Urothelium cell line (cell line): ENCODE measurements around the gene SLC35F6.
"Not testable (repeated sequence)": the region's sequence is repeated elsewhere in the genome, so short reads cannot be mapped to it uniquely, and the experiment has no call there.

Source experiments
- DNase-seq: peaks from one replicate; pipeline ENCODE4 v3.0.0; 2011; ENCODE audit warnings: low spot score, mixed read lengths
- FAIRE-seq: peaks from 2 replicates; lab custom pipeline; 2011; peaks lifted over from hg19 to GRCh38; lab: Jason Lieb, UNC

The SLC35F6 gene

DNA sequence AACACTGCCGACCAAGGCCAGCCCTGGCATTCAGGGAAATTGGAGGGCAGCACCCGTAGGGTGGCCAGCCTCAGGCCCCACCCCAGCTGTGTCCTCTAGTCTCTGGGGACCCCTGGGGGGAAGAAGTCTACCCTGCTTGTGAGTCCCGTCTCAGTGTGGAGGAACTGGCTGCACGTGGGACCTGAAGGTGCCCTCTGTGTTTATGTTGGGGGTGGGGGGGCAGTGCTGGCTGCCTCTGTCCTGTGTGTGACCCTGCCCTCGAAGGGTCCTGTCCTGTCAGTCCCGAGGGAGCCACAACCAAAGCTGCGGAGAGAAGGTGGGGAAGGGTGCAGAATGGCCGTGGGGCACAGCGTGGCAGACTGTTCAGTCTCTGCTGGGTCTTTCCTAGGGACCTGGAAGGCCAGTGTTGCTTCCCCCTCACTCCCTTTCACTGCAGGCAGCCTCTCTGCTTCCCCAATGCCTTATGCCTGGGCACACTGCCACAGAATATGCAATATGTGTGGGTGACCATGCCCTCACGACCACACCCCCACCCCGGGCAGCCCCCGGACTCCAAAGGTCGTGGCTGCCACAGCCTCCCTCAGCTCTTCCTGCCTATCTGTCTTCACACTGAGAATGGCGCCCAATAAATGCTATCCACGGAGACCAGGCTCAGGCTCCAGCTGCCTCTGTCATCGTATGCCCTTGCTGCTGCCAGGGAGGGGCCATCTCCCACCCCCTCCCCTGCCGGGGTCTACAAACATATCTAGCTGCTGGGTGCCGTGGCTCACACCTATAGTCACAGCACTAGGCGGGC, 33.3 kb upstream of the SLC35F6 start:
- DNase-seq (no peak), FAIRE-seq (peak; percentile 20)

DNA sequence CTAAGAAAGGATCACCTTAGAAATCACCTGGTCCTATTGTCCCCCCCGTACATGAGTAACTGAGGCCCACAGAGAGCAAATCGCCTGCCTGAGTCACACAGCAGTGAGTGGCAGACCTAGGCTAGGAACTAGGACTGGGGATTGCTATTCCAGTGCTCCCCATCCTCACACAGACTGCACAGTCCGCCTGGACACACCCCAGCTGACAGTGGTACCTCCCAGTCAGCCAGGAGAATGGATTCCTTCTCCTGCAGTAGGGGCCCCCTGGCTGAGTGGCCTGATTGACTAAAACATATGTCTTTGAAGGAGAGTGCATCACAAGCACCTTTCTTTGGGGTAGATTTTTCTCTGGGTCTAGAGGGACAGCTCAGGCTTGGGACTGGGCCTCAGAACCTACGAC, 32.4 kb upstream of the SLC35F6 start:
- FAIRE-seq, result no peak

DNA sequence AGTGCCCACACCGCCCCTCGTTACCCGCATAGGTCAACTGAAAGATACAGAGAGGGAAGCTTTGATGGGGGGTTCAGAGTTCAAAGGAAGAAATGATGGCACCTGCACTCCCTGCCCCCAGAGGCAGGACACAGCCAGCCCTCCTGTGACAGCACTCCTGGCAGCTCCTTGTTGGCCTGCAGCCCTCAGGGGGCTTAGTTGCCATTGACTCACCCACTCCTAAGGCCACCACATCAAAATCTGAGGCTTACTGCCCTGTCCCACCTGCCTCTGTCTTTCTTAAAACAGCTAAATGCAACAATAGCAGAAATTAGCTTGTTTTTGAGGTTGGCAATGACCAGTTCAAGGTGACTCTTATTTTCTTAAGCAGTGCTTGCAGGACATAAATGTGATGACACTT, 31.6 kb upstream of the SLC35F6 start:
- no peak for FAIRE-seq
- DNase-seq, result no peak

More for the DNA sequence above, 32.4 kb upstream of the SLC35F6 start:
- no peak for DNase-seq

- DNase-seq, result no peak
- no peak for FAIRE-seq
Measured at GRCh38 chr2:26733413-26733812, 30.7 kb upstream of the SLC35F6 start.

DNA sequence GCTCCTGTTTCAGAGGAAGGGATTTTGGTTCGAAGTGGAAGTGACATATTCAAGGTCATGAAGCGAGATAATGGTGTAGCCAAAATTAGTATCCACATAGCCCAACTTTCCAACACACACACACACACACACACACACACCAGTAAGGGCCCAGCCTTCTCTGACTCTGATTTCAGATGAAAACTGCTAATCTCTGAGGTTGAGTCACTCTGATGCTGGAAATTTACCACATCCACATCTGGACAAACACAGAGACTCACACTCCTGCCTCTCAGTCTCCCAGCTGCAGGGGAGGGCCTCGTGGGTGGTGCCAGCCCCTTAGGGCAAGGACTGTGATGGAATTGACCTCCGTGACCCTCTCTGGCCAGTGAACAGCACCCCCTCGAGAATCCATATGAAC, 29.0 kb upstream of the SLC35F6 start:
- FAIRE-seq (no peak), DNase-seq (peak; percentile 44)

DNA sequence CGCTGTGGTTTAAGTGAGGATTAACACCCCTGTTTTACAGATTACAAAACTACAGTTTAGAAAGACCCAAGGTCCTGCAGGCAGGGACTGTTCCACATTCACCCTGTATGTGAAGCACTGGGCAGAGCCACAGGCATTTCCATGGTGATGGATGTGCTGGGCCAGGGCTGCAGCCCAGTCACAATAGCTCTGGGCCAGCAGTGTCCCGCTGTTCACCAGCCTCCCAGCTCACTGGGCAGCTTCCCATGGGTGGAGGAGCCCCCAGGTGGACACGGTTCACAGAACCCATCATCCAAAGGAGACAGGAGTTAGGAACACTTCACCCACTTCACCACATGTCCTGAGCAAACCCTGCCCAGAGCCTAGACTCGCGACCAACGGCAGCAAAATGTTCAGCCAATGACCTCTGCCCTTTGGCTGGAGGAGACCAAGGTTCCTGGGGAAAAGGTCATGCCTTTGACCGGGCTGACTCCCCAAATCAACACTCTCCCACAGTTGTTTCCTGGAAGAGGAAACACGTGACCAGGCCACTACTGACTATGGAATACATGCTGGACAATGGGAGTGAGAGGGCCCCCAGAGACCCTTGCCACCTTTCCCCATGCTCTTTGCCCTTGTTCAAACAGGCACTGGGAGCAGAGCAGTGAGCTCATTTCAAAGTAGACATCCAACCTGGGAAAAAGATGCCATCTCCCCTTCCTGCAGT, 28.0 kb upstream of the SLC35F6 start:
- FAIRE-seq, result no peak
- DNase-seq, result no peak

DNA sequence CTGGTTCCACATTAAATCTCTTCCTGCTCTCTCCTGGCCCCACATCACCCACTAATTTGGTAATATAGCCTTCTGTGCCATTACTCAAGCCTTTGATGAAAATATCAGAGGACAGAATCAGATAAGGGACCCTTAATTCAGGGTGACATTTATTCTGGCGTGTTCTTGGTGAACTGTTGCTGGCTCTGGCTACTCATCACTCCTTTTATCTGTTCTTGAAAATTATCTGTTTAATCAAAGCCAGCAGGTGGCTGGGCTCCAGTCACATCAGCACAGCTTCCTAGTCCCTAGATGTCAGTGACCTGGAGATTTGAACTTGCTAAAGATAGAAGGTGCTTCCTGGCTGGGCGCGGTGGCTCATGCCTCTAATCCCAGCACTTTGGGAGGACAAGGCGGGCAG, 26.9 kb upstream of the SLC35F6 start:
- FAIRE-seq (no peak), DNase-seq (no peak)

GRCh38 chr2:26738481-26738880, 25.6 kb upstream of the SLC35F6 start:
- no peak for DNase-seq
- no peak for FAIRE-seq

DNA sequence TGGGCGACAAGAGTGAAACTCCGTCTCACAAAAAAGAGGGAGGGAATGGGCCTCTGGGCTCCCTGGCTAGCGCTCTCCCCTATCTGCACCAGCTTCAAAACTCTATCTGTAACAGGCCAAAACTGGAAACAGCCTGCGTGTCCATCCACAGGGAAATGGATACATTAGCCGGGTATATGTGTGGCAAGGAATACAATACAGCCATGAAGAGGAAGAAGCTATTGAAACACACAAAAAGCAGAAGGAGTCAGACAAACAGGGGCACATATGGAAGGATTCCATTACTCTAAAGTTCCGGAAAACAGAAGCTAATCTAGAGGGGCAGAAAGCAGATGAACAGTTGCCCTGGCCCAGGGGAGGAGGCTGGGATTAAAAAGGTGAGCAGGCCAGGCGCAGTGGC, 24.6 kb upstream of the SLC35F6 start:
- FAIRE-seq, result no peak
- DNase-seq, result no peak

DNA sequence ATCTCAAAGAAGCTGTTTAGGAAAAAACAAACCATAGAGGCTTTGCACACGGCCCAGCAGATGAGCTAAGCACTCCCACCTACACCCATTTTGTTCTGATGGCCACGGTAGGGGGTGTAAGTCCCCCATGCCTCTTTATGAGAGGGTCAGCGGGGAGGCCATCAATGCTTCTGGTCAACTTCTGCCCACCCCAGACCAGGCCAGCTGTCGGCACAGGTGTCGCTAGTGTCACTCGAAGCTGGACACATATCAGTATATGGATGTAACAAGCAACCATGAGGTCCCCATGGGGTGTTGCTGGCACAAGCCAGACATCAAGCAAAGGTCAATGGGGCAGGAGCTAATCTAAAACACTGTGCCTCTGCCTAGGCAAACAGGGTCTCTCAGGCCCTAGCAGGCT, 23.7 kb upstream of the SLC35F6 start:
- DNase-seq, result no peak
- FAIRE-seq, result no peak

GRCh38 chr2:26740890-26741302, 23.2 kb upstream of the SLC35F6 start:
- DNase-seq (no peak), FAIRE-seq (peak; percentile 92)

- DNase-seq (no peak), FAIRE-seq (no peak)
Measured at GRCh38 chr2:26742048-26742770, 21.9 kb upstream of the SLC35F6 start.

DNA sequence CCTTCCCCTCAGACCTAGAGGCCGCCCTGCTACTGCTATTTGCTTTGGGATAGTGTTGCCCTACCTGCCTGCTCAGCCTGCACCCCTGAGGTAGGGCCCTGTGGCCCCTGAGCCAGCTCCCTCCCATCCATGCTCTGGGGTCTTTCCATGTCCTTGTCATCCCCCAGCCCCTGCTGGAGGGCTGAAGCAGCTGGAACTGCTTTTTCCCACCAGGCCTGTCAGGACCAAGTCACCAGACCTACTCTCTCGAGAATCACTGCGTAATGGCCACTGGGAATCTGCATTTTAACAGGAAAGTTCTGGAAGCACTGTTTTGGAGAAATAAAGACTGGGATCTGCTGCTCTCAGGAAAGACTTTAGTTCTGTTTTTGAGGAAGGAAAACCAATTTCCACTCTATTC, 20.2 kb upstream of the SLC35F6 start:
- FAIRE-seq (no peak), DNase-seq (no peak)

GRCh38 chr2:26744953-26745352, 19.1 kb upstream of the SLC35F6 start:
- FAIRE-seq, result no peak

DNA sequence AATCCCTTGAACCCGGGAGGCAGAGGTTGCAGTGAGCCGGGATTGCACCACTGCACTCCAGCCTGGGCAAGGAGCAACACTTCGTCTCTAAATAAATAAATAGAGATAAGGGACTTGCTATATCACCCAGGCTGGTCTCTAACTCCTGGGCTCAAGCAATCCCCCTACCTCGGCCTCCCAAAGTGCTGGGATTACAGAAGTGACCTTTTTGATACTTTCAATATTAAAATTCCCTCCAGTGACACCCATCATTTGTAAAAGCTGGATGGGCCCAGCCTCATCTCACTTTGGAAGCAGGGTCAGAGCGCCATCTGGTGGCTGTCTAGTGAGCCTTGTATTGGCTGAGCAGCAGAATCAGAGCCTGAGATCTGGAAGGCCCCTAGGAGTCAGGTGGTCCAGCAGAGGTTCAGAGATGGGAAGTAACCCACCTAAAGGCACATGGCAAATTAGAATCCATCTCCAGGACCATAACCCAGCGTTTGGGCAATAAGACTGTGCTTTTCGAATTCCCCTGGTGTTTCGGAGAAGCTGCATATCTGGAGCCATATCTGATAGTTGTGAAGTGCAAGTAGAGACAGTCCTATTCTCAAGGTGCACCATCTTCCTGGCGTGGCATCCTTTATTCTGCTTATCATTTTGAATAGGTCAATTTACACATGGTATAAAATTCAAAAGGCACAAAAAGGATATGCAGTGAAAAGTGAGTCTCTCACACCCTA, 18.3 kb upstream of the SLC35F6 start:
- FAIRE-seq (no peak), DNase-seq (peak; percentile 81)

More at GRCh38 chr2:26744953-26745352, 19.1 kb upstream of the SLC35F6 start:
- DNase-seq, result no peak

DNA sequence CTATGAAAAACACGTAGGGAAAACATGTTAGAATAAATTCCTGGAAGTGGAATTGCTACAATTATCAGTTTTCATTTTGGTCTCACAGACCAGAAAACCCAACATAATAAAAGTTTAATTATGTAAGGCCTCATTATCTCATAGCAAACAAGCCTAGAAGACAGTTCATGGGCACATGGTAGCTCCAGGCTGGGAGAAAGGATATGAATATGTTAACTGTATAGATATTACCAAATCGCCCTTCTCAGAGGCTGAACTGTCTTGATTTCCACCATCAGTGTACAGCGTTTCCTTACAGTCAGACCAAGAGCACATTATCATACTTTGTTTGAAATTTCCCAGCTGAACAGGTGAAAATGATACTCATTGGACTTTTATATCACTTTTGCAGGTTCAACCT, 17.1 kb upstream of the SLC35F6 start:
- DNase-seq (no peak), FAIRE-seq (no peak)

DNA sequence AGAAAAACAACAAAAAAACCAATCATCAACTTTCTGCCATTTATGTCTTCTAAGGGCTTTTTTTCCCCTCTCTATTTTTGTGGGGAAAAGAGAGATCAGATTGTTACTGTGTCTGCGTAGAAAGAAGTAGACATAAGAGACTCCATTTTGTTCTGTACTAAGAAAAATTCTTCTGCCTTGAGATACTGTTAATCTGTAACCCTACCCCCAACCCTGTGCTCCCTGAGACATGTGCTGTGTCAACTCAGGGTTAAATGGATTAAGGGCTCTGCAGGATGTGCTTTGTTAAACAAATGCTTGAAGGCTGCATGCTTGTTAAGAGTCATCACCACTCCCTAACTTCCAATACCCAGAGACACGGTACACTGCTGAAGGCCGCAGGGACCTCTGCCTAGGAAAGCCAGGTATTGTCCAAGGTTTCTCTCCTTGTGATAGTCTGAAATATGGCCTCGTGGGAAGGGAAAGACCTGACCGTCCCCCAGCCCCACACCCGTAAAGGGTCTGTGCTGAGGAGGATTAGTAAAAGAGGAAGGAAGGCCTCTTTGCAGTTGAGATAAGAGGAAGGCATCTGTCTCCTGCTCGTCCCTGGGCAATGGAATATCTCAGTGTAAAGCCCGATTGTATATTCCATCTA, 14.2 kb upstream of the SLC35F6 start:
- not testable (repeated sequence) for FAIRE-seq, DNase-seq

DNA sequence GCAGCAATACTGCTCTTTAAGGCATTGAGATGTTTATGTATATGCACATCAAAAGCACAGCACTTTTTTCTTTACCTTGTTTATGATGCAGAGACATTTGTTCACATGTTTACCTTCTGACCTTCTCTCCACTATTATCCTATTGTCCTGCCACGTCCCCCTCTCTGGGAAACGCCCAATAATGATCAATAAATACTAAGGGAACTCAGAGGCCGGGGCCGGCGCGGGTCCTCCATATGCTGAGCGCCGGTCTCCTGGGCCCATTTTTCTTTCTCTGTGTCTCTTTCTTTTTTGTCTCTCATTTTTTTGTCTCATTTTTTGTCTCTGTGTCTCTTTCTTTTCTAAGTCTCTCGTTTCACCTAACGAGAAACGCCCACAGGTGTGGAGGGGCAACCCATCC, 13.6 kb upstream of the SLC35F6 start:
- FAIRE-seq, result not testable (repeated sequence)

GRCh38 chr2:26752656-26753055, 11.4 kb upstream of the SLC35F6 start:
- DNase-seq (no peak), FAIRE-seq (no peak)

More for the DNA sequence above, 13.6 kb upstream of the SLC35F6 start:
- not testable (repeated sequence) for DNase-seq

DNA sequence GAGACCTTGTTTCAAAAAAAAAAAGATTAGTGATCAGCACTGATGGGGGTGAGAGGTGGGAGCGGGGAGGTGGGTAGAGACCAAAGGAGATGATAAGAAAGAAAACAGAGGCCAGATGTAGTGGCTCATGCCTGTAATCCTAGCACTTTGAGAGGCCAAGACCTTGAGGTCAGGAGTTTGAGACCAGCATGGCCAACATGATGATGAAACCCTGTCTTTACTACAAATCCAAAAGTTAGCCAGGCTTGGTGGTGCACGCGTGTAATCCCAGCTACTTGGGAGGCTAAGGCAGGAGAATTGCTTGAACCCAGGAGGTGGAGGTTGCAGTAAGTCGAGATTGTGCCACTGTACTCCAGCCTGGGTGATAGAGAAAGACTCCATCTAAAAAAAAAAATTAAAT, 9.5 kb upstream of the SLC35F6 start:
- DNase-seq (no peak), FAIRE-seq (no peak)
